Urothelium cell line (cell line): Measurements from ENCODE around the gene FUBP3.

Experiments
- DNase-seq: peaks from one replicate; pipeline ENCODE4 v3.0.0; 2011; ENCODE audit warnings: low spot score, mixed read lengths
- FAIRE-seq: peaks from 2 replicates; lab custom pipeline; 2011; peaks lifted over from hg19 to GRCh38; lab: Jason Lieb, UNC

The FUBP3 gene

GRCh38 chr9:130606887-130607600 is 27.7 kb downstream of the FUBP3 start:
- DNase-seq (no peak), FAIRE-seq (no peak)

- DNase-seq (no peak), FAIRE-seq (no peak)
These were observed 28.5 kb downstream of the FUBP3 start for GRCh38 chr9:130607640-130608420.

- no peak for DNase-seq
- no peak for FAIRE-seq
These were observed 29.3 kb downstream of the FUBP3 start for GRCh38 chr9:130608554-130609134.

GRCh38 chr9:130609163-130609562 is 29.8 kb downstream of the FUBP3 start:
- no peak for FAIRE-seq

GRCh38 chr9:130610862-130611707 is 31.7 kb downstream of the FUBP3 start:
- FAIRE-seq (no peak), DNase-seq (no peak)

More at GRCh38 chr9:130609163-130609562, 29.8 kb downstream of the FUBP3 start:
- no peak for DNase-seq

GRCh38 chr9:130616451-130616850 is 37.1 kb downstream of the FUBP3 start:
- no peak for FAIRE-seq
- no peak for DNase-seq

- DNase-seq (no peak), FAIRE-seq (no peak)
These were observed 44.1 kb downstream of the FUBP3 start for GRCh38 chr9:130623466-130623865.

- FAIRE-seq (no peak), DNase-seq (no peak)
These were observed 44.8 kb downstream of the FUBP3 start for GRCh38 chr9:130624154-130624553.

GRCh38 chr9:130626249-130626996 is 47.0 kb downstream of the FUBP3 start:
- no peak for DNase-seq
- no peak for FAIRE-seq

- no peak for FAIRE-seq
These were observed 47.7 kb downstream of the FUBP3 start for GRCh38 chr9:130627051-130627450.

GRCh38 chr9:130627896-130628792 is 48.8 kb downstream of the FUBP3 start:
- FAIRE-seq (no peak), DNase-seq (no peak)

More at GRCh38 chr9:130627051-130627450, 47.7 kb downstream of the FUBP3 start:
- no peak for DNase-seq

GRCh38 chr9:130629443-130630070 is 50.2 kb downstream of the FUBP3 start:
- DNase-seq = no peak
- FAIRE-seq = no peak

- FAIRE-seq = no peak
These were observed 50.7 kb downstream of the FUBP3 start for GRCh38 chr9:130630071-130630450.

GRCh38 chr9:130630506-130631330 is 51.3 kb downstream of the FUBP3 start:
- DNase-seq (no peak), FAIRE-seq (no peak)

More at GRCh38 chr9:130630071-130630450, 50.7 kb downstream of the FUBP3 start:
- no peak for DNase-seq

- DNase-seq (no peak), FAIRE-seq (no peak)
These were observed 52.1 kb downstream of the FUBP3 start for GRCh38 chr9:130631331-130632080.

- no peak for FAIRE-seq
- DNase-seq = no peak
These were observed 52.8 kb downstream of the FUBP3 start for GRCh38 chr9:130632081-130632710.

GRCh38 chr9:130632841-130633240 is 53.5 kb downstream of the FUBP3 start:
- DNase-seq (no peak), FAIRE-seq (no peak)
